RPMI8226 (cell line): Measurements from ENCODE around the gene POTED.
"Not testable (repeated sequence)": the region's sequence is repeated elsewhere in the genome, so short reads cannot be mapped to it uniquely, and the experiment has no call there.

Source experiments
- DNase-seq: peaks from one replicate; pipeline ENCODE4 v3.0.0-alpha.2; 2015

Gene POTED

DNA sequence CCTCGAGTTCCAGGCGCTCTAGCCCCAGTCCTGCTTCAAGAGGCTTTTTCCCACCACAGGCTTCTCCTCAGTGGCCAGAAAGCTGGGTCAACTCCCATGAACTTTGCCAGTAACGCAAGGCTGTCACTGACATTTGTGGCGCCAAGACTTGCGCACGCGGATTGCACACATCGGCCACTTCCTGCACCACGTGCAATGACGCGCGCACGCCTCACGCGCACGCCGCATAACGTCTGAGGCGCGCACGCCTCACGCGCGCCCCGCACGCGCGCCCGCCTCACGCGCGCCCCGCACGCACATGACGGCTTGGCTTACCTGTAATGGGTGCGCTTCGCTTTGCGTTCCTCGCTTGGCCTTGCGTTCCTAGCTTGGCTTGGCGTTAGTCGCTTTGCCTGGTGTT, at the start of gene POTED:
Gene POTED (plus strand): TSS at position 301 of the 400 bp plus-strand sequence. CDS start 452 bp downstream, outside the sequence.
- not testable (repeated sequence) for DNase-seq

DNA sequence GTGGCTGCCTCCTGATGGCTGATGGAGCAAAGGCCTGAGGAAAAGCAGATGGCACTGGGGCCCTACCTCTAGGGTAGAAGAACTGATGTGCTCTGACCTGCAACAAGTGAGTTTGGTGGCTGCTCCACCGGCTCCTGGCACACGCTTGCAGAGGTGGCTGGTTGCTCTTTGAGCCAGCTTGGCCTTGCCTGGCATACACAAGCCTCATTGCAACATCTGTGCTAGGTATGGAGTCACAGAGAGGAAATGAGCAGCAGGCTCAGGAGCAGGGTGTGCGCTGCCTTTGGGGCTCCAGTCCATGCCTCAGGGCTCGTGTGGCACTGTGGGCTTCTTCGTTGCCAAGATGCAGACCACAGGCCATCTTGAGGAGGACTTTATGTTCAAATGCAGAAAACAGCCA, 40.5 kb downstream of the POTED start:
- not testable (repeated sequence) for DNase-seq

DNA sequence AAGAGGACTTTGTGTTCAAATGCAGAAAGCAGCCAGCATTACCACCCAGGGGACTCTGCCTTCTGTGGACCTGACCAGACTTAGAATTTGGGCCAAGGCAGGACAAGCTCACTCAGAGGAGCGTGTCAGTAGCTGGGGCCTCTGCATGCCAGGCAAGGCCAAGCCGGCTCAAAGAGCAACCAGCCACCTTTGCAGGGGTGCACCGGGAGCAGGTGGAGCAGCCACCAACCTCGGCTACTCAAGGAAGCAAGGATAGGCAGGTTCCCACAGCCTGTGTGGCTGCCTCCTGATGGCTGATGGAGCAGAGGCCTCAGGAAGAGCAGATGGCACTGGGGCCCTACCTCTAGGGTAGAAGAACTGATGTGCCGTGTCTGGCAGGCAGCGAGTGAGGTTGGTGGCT, 42.2 kb downstream of the POTED start:
- peak; percentile 1 for DNase-seq
